Upper lobe of left lung (tissue), 4 donors: Measurements from ENCODE around the gene B4GALT1.

ENCODE experiments used
- CTCF ChIP-seq, 6 experiments: fragments of 450-650 bp in 4 of 6; fragments of 200-600 bp in 2 of 6; sonication (generic) in 2 of 6; IDR thresholded peaks; one replicate each; pipeline ENCODE4 v1.5.1; 2016 to 2019; ENCODE audit warnings: antibody characterized with exemption in 6 of 6
- EP300 ChIP-seq, 4 donors: sonication (generic); formaldehyde crosslinking; IDR thresholded peaks; one replicate each; pipeline ENCODE4 v1.5.1; 2017; ENCODE audit warnings: antibody characterized with exemption in 4 of 4, control low read depth in 2 of 4
- POLR2A ChIP-seq, 4 donors: fragments of 450-650 bp; IDR thresholded peaks; one replicate each; pipeline ENCODE4 v1.5.1; 2016 to 2017; ENCODE audit warnings: antibody characterized with exemption in 4 of 4, mild to moderate bottlenecking in 2 of 4
- POLR2AphosphoS5 ChIP-seq, 2 donors: sonication (generic); formaldehyde crosslinking; IDR thresholded peaks; one replicate each; pipeline ENCODE4 v1.5.1; 2017; ENCODE audit warnings: antibody characterized with exemption in 2 of 2

- no peak for TF ChIP-seq CTCF (IDR thresholded peaks at IDR 0.05)
- no peak for TF ChIP-seq POLR2A (IDR thresholded peaks at IDR 0.05)
- TF ChIP-seq POLR2AphosphoS5 (IDR thresholded peaks at IDR 0.05): no peak
- no peak for TF ChIP-seq EP300 (IDR thresholded peaks at IDR 0.05)
These were observed 13.5 kb downstream of the B4GALT1 start for GRCh38 chr9:33153666-33154065.
